Stomach (tissue), 9 donors: ENCODE measurements around the gene PIMREG. TPM values are rescaled to one million over a fixed set of nuclear protein-coding genes. Genes with fewer than 3 reads are reported as not detected.
"Not testable (repeated sequence)": the region's sequence is repeated elsewhere in the genome, so short reads cannot be mapped to it uniquely, and the experiment has no call there.

ENCODE experiments used
- DNase-seq, 2 donors: peaks; one replicate each; pipeline versions ENCODE4 v3.0.0 to v3.0.0-alpha.2; 2013 to 2019
- H3K27ac ChIP-seq, 5 donors: fragments of 200-600 bp in 4 of 5; sonication (generic) in 4 of 5; one replicate each; pipeline ENCODE4 v1.5.1; 2013 to 2019; ENCODE audit warnings: mild to moderate bottlenecking in 1 of 5, moderate library complexity in 1 of 5
- H3K27me3 ChIP-seq, 3 donors: fragments of 200-600 bp; sonication (generic); one replicate each; pipeline ENCODE4 v1.5.1; 2017 to 2019; ENCODE audit warnings: mixed run types in 1 of 3
- H3K36me3 ChIP-seq, 4 donors: fragments of 200-600 bp; sonication (generic); 1 replicate in 3 of 4; 2 replicates in 1 of 4; pipeline ENCODE4 v1.5.1; 2016 to 2019
- H3K4me1 ChIP-seq, 4 donors: fragments of 200-600 bp; sonication (generic); one replicate each; pipeline ENCODE4 v1.5.1; 2016 to 2019
- H3K4me3 ChIP-seq, 4 donors: fragments of 200-600 bp; sonication (generic) in 3 of 4; one replicate each; pipeline ENCODE4 v1.5.1; 2016 to 2019; ENCODE audit warnings: mild to moderate bottlenecking in 1 of 4
- H3K9me3 ChIP-seq, 4 donors: fragments of 200-600 bp; sonication (generic); one replicate each; pipeline ENCODE4 v1.5.1; 2016 to 2019
- EP300 ChIP-seq: sonication (generic); formaldehyde crosslinking; IDR thresholded peaks from one replicate; pipeline ENCODE4 v1.6.1; 2017; ENCODE audit warnings: antibody characterized with exemption
- POLR2A ChIP-seq, 4 donors: fragments of 450-650 bp; IDR thresholded peaks; one replicate each; pipeline ENCODE4 v1.6.1; 2016; ENCODE audit warnings: antibody characterized with exemption in 4 of 4, control low read depth in 2 of 4, mild to moderate bottlenecking in 1 of 4, moderate library complexity in 1 of 4
- POLR2AphosphoS5 ChIP-seq, 3 donors: sonication (generic); formaldehyde crosslinking; IDR thresholded peaks; one replicate each; pipeline ENCODE4 v1.6.1; 2016; ENCODE audit warnings: antibody characterized with exemption in 3 of 3
- WGBS, 5 donors: extraction: QIAGEN DNeasy Blood & Tissue Kit in 3 of 5; methylation state at CpG; one replicate each; pipeline versions ENCODE4 v1.1.5 to v1.1.7; 2013 to 2018; 5-methylcytosine and 5-hydroxymethylcytosine counted together
- intact Hi-C: fragments of 100-400 bp; cut with DNase I; formaldehyde crosslinking; loops from one replicate; pipeline ENCODE4 v1.15.1; 2023; ENCODE audit warnings: low total_unique reads
- polyA plus RNA-seq, 3 donors: library from polyadenylated mRNA; stranded (reverse); fragments of 200-250 nt; gene quantifications; one replicate each; pipeline ENCODE4 v1.2.3, GENCODE V29; 2013
- total RNA-seq, 5 donors: library from RNA; depleted of rRNA; stranded (reverse); fragments of >200 nt; gene quantifications; one replicate each; pipeline versions ENCODE4 v1.1.0 to v1.2.3, GENCODE V29; 2014 to 2016
- TF ChIP-seq, protein P1 (sequence below), 7 experiments: fragments of 450-650 bp in 4 of 7; fragments of 200-600 bp in 3 of 7; sonication (generic) in 3 of 7; IDR thresholded peaks; one replicate each; pipeline ENCODE4 v1.5.1; 2016 to 2019; ENCODE audit warnings: antibody characterized with exemption in 7 of 7, control low read depth in 2 of 7, mild to moderate bottlenecking in 1 of 7
- donor health status: healthy with polysubstance abuse.
- donor health status: Bipolar disorder and iron deficiency.
- donor health status: healthy.

Gene PIMREG
- total and polyA plus RNA-seq, 8 donors: 0.76 to 8.5 (median 1.9) TPM

DNA sequence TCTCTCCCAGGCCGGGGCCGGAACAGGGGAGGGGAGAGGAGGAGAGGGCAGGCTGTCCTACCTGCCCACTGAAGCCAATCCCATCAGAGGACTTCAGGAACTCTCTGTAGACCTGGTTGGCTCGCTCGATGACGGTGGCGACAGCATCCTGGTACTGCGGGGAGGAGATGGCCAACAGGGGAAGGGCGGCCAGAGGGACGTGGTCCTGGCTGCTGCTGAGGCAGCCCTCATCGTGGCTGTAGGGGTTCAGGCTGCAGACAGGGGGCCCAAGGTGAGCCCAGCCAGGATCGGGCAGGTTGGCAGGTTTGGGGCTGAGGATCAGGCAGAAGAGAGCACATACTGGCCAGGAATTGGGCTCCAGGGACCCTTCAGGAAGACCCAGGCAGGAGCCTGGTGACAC lies 34.2 kb downstream of the PIMREG start:
- Histone ChIP-seq H3K36me3 (peaks cover 0 to 32% (median 8%) of the 10 kb centered on the region in 4 donors), H3K27ac (peak overlapping the region in 1 of 5 donors; percentile 29), H3K4me3 (no peak overlapping the region), H3K4me1 (peaks cover 0 to 15% (median 3%) of the 10 kb centered on the region in 4 donors), H3K9me3 (no peaks in the 10 kb centered on the region), H3K27me3 (no peaks in the 10 kb centered on the region)
- intact Hi-C loops: no loop called here
- WGBS, 5 donors: 88 to 97% (median 92%) methylated on average over 10 to 11 of the region's 11 CpGs
- no peak for TF ChIP-seq POLR2AphosphoS5 (IDR thresholded peaks at IDR 0.05)
- TF ChIP-seq EP300: no peak
- no peak for TF ChIP-seq POLR2A (IDR thresholded peaks at IDR 0.05)
- TF ChIP-seq, protein P1, sequence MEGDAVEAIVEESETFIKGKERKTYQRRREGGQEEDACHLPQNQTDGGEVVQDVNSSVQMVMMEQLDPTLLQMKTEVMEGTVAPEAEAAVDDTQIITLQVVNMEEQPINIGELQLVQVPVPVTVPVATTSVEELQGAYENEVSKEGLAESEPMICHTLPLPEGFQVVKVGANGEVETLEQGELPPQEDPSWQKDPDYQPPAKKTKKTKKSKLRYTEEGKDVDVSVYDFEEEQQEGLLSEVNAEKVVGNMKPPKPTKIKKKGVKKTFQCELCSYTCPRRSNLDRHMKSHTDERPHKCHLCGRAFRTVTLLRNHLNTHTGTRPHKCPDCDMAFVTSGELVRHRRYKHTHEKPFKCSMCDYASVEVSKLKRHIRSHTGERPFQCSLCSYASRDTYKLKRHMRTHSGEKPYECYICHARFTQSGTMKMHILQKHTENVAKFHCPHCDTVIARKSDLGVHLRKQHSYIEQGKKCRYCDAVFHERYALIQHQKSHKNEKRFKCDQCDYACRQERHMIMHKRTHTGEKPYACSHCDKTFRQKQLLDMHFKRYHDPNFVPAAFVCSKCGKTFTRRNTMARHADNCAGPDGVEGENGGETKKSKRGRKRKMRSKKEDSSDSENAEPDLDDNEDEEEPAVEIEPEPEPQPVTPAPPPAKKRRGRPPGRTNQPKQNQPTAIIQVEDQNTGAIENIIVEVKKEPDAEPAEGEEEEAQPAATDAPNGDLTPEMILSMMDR (IDR thresholded peaks at IDR 0.05): no peak
- DNase-seq: no peak

DNA sequence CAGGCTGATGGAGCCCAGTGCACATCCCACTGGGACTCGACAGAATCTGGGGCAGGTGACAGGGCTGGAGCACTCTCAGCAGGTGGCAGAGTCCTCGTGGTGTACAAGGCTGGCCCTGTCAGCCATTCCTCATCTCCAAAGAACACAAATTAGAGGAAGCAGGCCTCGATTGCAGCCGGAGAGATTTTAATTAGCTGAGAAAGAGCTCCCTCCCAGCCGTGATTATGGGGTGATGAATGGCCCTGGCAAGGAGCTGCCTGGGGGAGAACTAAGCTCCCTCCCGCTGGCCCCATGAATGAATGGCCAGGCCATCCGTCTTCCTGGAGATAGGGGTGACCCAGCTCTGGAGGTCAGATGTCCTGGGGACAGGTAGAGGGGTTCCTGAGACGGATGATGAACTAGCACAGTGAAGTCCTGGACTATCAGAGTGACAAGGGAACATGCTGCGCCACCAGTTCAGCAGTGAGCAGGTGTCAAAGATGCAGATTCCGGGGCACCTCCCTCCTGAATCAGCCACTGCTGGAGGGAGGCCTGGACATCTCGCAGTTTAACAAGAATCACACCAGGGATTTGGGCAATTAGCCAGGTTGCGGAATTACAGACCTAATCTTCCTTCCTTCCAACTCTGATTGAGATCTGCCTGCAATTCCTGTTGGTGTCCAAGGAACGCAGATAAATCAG lies 35.5 kb downstream of the PIMREG start:
- no peak for DNase-seq
- H3K27me3 ChIP-seq: no peaks in the 10 kb centered on the region

DNA sequence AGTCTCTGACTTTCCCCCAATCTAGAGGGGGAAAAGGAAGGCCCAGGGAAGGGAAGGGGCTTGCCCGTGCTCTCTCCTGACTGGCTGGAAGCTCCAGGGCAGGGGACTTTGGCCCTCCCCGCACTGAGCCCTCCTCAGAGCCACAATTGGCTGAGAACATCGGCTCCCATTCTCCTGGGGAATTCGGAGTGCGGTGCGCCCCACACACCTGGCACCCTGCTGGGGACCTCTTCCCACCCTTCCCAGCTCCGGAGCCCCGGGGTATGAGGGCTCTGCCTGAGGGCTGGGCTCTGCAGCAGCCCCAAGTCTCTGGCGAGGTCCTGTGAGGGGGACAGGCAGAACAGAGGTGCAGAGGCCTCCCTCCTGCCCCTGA lies 36.0 kb downstream of the PIMREG start:
- Histone ChIP-seq H3K4me3 (no peak overlapping the region), H3K9me3 (no peaks in the 10 kb centered on the region), H3K27me3 (no peaks in the 10 kb centered on the region), H3K36me3 (peaks cover 0 to 43% (median 12%) of the 10 kb centered on the region in 4 donors), H3K4me1 (peaks cover 0 to 6% (median 3%) of the 10 kb centered on the region in 4 donors), H3K27ac (peak overlapping the region in 1 of 5 donors; percentile 42)
- no peak for DNase-seq
- WGBS, 5 donors: 56 to 84% (median 69%) methylated on average over 9 of the region's 9 CpGs
- intact Hi-C loops: no loop called here
- TF ChIP-seq, protein P1 (IDR thresholded peaks at IDR 0.05): no peak
- TF ChIP-seq POLR2A (IDR thresholded peaks at IDR 0.05) (no peak), POLR2AphosphoS5 (IDR thresholded peaks at IDR 0.05) (no peak), EP300 (no peak)

More for the DNA sequence above, 35.5 kb downstream of the PIMREG start:
- no peaks in the 10 kb centered on the region for H3K9me3 ChIP-seq
- H3K36me3 ChIP-seq: peaks cover 0 to 43% (median 12%) of the 10 kb centered on the region in 4 donors
- H3K4me3 ChIP-seq: no peak overlapping the region
- intact Hi-C loops: no loop called here
- peak overlapping the region in 1 of 5 donors; percentile 42 for H3K27ac ChIP-seq
- WGBS, 5 donors: 61 to 67% (median 63%) methylated on average over 13 of the region's 13 CpGs
- TF ChIP-seq EP300 (no peak), POLR2AphosphoS5 (IDR thresholded peaks at IDR 0.05) (no peak), POLR2A (IDR thresholded peaks at IDR 0.05) (no peak)
- TF ChIP-seq, protein P1 (IDR thresholded peaks at IDR 0.05): no peak
- H3K4me1 ChIP-seq: peaks cover 0 to 11% (median 3%) of the 10 kb centered on the region in 4 donors

DNA sequence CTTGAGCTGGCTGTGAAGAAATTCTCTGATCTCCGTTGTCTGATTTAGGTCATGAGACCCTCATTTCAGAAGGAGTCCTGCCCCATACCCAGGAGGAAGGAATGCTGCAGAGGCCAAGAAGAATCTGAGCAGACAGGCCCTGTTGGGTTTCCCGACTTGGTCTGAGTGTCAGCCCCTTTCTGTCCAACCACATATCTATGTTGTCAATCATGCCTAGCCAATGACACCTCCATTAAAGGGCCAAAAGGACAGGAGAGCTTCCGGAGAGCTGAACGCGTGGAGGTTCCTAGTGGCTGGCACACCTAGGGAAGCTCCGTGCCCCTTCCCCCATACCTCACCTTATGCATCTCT lies 37.8 kb downstream of the PIMREG start:
- no peak for DNase-seq
- intact Hi-C loops: no loop called here
- no peak for TF ChIP-seq POLR2A (IDR thresholded peaks at IDR 0.05)
- no peak for TF ChIP-seq EP300
- TF ChIP-seq POLR2AphosphoS5 (IDR thresholded peaks at IDR 0.05): no peak
- TF ChIP-seq, protein P1 (IDR thresholded peaks at IDR 0.05): no peak
- Histone ChIP-seq H3K4me1 (no peaks in the 10 kb centered on the region), H3K36me3 (peaks cover 0 to 34% (median 6%) of the 10 kb centered on the region in 4 donors), H3K4me3 (no peak overlapping the region), H3K27ac (no peak overlapping the region), H3K27me3 (no peaks in the 10 kb centered on the region), H3K9me3 (no peaks in the 10 kb centered on the region)
- 83 to 96% (median 87%) methylated on average over 6 of the region's 6 CpGs for WGBS, 5 donors

DNA sequence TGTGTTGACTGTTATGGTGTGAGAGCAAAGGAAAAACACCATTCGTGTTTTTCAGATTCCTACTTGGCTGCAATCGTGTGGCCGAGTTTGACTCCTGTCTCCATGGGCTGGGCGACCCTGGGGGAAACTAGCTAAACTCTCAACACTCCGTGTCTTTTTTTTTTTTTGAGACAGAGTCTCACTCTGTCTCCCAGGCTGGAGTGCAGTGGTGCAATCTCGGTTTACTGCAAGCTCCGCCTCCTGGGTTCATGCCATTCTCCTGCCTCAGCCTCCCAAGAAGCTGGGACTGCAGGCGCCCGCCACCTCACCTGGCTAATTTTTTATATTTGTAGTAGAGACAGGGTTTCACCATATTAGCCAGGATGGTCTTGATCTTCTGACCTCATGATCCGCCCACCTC lies 38.5 kb downstream of the PIMREG start:
- H3K27ac ChIP-seq, H3K27me3 ChIP-seq, intact Hi-C loops, H3K4me3 ChIP-seq, H3K9me3 ChIP-seq, H3K4me1 ChIP-seq, DNase-seq: not testable (repeated sequence)
- peaks cover 0 to 27% (median 5%) of the 10 kb centered on the region in 4 donors for H3K36me3 ChIP-seq
- 76 to 90% (median 84%) methylated on average over 10 of the region's 10 CpGs for WGBS, 5 donors
